ENCODE measurements around the gene LRRC27. TPM values are rescaled to one million over a fixed set of nuclear protein-coding genes. Genes with fewer than 3 reads are reported as not detected.

LRRC27 gene
- total RNA-seq, 1 donor from 2014 or later, result 14.2 TPM

DNA sequence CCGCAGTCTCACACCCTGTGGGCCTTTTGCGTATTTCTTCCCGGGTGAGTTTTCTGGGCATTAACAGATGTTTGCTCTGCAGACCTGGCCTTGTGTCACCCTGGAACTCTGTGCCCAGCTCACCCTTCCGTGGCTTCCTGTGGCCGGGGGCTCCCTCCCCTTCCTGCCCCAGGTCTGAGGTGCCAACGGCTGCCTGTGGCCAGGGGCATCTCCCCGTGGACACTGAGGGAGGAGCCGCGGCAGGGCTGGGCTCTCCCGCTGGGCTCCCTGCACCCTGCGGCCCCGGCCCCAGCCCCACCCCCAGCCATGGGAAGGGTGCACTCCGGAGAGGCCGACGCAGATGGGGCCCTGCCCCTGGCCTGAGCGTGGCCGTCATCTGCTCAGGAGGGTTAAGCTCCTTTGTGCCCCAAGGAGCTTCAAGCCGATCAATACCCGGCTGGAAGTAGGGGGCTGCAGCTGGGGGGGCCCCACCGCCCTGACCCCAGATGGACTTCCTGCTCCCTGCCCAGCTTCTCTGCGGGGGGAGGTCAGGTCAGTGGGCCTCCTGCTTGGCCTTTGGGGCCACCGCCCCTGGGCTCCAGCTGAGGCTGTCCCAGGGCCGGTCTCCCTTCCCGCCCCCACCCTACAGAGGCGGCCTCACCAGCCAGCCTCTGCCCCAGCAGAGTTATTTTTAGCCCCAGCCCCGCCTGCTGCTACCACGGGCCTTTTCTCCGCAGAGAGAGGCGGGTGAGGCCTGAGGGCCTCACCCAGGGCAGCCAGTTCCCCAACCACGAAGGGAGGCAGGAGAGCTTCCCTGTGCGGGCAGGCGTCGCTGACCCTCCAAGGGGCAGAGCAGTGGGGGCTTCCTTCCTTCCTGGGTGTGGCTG is 89.2 kb downstream of the LRRC27 start:
- no peaks in the 10 kb centered on the region for H3K9me3 Mint-ChIP-seq
- no peak overlapping the region for H3K4me3 Mint-ChIP-seq
- H3K4me1 Mint-ChIP-seq (ENCODE audit: unreplicated experiment), result peaks cover 29% of the 10 kb centered on the region
- H3K27ac Mint-ChIP-seq, result peak overlapping the region; percentile 88
- no peaks in the 10 kb centered on the region for H3K36me3 Mint-ChIP-seq
- no peaks in the 10 kb centered on the region for H3K27me3 Mint-ChIP-seq
- TF ChIP-seq, protein P1, sequence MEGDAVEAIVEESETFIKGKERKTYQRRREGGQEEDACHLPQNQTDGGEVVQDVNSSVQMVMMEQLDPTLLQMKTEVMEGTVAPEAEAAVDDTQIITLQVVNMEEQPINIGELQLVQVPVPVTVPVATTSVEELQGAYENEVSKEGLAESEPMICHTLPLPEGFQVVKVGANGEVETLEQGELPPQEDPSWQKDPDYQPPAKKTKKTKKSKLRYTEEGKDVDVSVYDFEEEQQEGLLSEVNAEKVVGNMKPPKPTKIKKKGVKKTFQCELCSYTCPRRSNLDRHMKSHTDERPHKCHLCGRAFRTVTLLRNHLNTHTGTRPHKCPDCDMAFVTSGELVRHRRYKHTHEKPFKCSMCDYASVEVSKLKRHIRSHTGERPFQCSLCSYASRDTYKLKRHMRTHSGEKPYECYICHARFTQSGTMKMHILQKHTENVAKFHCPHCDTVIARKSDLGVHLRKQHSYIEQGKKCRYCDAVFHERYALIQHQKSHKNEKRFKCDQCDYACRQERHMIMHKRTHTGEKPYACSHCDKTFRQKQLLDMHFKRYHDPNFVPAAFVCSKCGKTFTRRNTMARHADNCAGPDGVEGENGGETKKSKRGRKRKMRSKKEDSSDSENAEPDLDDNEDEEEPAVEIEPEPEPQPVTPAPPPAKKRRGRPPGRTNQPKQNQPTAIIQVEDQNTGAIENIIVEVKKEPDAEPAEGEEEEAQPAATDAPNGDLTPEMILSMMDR (conservative IDR thresholded peaks at IDR 0.05), result no peak
- no peak for DNase-seq (ENCODE audit: extremely low spot score, unreplicated experiment)

DNA sequence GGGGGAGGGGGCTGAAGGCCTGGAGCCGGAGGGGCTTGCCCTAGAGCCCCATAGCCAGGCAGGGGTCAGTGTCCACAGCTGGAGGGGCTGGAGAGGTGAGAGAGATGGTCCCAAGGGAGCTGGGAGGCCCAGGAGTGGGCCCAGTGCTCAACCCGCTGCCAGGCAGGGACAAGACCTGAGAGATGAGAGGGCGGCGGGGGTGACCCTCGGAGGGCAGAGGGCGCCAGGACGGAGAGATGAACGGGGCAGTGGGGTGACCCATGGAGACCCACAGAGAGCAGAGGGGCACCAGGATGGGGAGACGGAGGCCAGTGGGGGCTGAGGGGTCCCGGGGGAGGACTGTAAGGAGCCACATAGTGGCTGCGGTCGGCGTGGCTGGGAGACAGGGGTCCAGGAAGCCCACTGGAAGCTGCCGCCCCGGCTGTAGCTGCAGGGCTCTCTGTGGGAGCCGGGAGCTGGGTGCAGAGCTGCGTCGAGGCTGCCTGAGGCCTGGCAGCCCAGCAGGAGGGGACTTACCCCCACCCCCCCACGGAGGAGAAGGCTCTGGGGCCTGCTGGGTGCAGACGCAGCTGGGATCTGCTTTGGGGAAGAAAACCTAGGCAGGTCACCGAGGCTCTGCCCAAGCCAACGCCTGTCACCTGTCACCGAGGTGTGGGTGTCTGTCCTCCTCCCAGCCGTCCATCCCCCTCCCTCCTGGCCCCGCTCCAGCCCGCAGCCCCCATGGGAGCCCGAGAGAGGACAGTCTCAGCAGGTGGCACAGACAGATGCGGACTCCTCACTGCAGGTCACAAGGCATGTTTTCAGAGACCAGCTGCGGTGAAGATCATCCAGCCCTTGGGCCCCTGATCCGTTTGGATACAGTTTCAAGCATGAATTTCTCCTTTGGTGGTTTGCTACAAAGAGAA is 90.1 kb downstream of the LRRC27 start:
- TF ChIP-seq, protein P1 (conservative IDR thresholded peaks at IDR 0.05), result no peak
- Mint-ChIP-seq H3K4me3 (peak overlapping the region; percentile 67), H3K36me3 (no peaks in the 10 kb centered on the region), H3K27ac (peak overlapping the region; percentile 77), H3K4me1 (ENCODE audit: unreplicated experiment) (peaks cover 29% of the 10 kb centered on the region), H3K9me3 (no peaks in the 10 kb centered on the region), H3K27me3 (no peaks in the 10 kb centered on the region)
- DNase-seq (ENCODE audit: extremely low spot score, unreplicated experiment), result no peak

DNA sequence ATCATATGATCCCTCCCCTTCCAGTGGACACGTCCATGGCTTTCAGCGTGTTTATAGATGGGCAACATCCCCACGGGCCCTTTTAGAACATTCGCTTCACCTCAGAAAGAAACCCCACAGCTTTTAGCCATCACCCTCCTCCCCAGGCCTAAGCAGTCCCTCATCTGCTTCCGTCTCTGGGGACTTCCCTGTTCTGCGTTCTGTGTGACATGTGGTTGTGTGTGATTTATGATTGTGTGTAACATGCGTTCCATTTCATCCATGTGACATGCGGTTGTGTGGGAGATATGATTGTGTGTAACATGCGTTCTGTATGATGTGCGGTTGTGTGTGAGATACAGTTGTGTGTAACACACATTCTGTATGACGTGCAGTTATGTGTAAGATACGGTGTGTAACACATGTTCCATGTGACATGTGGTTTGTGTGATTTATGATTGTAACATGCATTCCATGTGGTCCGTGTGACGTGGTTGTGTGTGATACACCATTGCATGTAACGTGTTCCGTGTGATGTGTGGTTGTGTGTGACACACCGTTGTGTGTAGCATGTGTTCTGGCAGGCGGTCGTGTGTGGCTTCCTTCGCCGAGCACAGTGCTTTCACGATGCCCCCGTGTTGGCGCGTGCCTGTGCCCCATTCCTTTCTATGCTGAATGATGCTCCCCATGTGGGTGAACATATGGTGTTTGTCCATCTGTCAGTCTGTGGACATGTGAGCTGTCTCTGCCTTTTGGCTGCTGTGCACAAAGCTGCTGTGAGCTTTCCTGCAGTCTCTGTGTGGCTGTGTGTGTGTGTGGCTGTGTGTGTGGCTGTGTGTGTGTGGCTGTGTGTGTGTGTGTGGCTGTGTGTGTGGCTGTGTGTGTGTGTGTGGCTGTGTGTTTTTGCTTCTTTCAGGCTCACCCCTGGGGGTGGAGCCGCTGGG is 91.2 kb downstream of the LRRC27 start:
- Mint-ChIP-seq H3K27me3 (no peaks in the 10 kb centered on the region), H3K4me1 (ENCODE audit: unreplicated experiment) (peaks cover 27% of the 10 kb centered on the region), H3K36me3 (no peaks in the 10 kb centered on the region), H3K4me3 (peak overlapping the region; percentile 67), H3K9me3 (no peaks in the 10 kb centered on the region), H3K27ac (peak overlapping the region; percentile 77)
- TF ChIP-seq, protein P1 (conservative IDR thresholded peaks at IDR 0.05), result no peak
- no peak for DNase-seq (ENCODE audit: extremely low spot score, unreplicated experiment)

DNA sequence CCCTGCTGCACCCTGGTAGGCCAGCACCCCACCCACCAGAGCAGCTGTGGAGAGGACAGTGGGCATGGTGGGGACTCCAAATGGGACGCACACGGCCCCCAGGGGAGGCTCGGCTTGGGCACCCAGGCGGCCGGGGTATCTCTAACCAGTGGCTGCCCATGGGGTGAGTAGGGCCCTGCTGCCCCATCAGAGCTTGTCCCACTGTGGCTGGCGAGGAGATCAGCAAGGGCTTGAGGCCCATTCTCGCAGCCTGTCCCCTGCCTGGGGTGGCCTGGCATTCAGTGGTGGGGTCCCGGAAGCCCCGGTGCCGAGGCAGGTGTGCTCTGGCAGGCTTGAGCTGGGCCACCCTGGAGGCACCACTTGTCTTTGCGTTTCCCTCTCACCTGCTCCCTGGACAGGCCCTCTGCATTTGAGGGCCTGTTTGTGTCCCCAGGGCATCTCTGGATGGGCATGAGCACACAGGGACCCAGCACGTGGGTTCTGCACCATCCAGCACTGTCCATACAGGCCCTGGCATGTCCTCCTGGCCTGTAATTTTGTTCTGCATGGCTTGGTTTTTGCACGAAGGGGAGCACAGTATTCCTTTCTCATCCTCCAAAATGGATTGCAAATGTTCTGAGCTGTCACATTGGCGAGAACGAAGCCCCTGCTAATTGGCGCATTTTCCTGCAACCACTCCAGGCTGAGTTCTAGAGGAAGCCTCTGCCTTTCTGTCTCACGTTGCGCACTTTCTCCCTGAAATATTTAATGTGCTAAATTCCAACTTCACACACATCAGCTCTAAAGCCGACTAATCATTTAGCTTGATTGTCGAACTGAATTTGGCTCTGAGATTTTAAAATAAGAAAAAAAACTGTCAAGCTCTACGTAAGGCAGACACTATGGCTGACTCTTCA is 92.2 kb downstream of the LRRC27 start:
- H3K27me3 Mint-ChIP-seq, result no peaks in the 10 kb centered on the region
- TF ChIP-seq, protein P1 (conservative IDR thresholded peaks at IDR 0.05), result no peak
- peak overlapping the region; percentile 85 for H3K27ac Mint-ChIP-seq
- no peaks in the 10 kb centered on the region for H3K36me3 Mint-ChIP-seq
- no peak for DNase-seq (ENCODE audit: extremely low spot score, unreplicated experiment)
- peaks cover 19% of the 10 kb centered on the region for H3K4me1 Mint-ChIP-seq (ENCODE audit: unreplicated experiment)
- peak overlapping the region; percentile 29 for H3K4me3 Mint-ChIP-seq
- no peaks in the 10 kb centered on the region for H3K9me3 Mint-ChIP-seq
